HG02870 (cell line): ENCODE results near the gene CT45A3.
"Not testable (repeated sequence)": the region's sequence is repeated elsewhere in the genome, so short reads cannot be mapped to it uniquely, and the experiment has no call there.

ENCODE experiments used
- ATAC-seq: cut with Tn5 transposase; IDR thresholded peaks from one replicate; pipeline ENCODE4 v1.9.1; 2021; ENCODE audit warnings: mild to moderate bottlenecking, moderate library complexity; ENCODE audit not compliant: unreplicated experiment

The CT45A3 gene, protein sequence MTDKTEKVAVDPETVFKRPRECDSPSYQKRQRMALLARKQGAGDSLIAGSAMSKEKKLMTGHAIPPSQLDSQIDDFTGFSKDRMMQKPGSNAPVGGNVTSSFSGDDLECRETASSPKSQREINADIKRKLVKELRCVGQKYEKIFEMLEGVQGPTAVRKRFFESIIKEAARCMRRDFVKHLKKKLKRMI

DNA sequence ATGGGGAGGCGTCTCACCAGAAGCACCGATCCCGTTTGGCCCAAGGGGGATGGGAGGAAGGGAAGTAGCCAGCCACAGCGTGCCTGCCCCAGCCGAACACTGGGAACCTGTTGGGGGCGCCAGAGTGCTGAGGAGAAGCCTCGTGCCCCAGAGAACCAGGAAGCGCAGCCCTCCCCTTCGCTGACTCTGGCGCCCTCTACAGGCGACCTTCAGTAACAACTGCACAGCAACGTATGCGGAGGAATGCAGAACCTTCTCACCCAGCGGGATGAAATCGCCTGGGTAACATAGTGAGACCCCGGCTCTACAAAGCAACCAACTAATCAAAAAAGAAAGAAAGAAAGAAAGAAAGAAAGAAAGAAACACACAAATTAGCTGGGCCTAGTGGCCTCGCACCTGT lies at the start of gene CT45A3:
Gene CT45A3, minus strand, starts transcription at position 101 of the 400 bp plus-strand sequence. CDS start 3,747 bp downstream, outside the sequence.
- not testable (repeated sequence) for ATAC-seq

- ATAC-seq: not testable (repeated sequence)
Measured at GRCh38 chrX:135802687-135803086, 34.7 kb upstream of the CT45A3 start, which contains the start of gene CT45A6. TSS of gene CT45A6 (minus strand) at chrX:135802787. CDS start at chrX:135798993, 3,794 bp downstream.

DNA sequence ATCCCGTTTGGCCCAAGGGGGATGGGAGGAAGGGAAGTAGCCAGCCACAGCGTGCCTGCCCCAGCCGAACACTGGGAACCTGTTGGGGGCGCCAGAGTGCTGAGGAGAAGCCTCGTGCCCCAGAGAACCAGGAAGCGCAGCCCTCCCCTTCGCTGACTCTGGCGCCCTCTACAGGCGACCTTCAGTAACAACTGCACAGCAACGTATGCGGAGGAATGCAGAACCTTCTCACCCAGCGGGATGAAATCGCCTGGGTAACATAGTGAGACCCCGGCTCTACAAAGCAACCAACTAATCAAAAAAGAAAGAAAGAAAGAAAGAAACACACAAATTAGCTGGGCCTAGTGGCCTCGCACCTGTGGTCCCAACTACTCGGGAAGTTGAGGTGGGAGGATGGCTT lies 17.4 kb upstream of the CT45A3 start, which contains the start of gene CT45A5:
Gene CT45A5, minus strand, starts transcription at position 101 of the 400 bp plus-strand sequence. CDS start 3,774 bp downstream, outside the sequence.
- not testable (repeated sequence) for ATAC-seq

GRCh38 chrX:135744739-135745138 lies 23.3 kb downstream of the CT45A3 start:
- not testable (repeated sequence) for ATAC-seq

DNA sequence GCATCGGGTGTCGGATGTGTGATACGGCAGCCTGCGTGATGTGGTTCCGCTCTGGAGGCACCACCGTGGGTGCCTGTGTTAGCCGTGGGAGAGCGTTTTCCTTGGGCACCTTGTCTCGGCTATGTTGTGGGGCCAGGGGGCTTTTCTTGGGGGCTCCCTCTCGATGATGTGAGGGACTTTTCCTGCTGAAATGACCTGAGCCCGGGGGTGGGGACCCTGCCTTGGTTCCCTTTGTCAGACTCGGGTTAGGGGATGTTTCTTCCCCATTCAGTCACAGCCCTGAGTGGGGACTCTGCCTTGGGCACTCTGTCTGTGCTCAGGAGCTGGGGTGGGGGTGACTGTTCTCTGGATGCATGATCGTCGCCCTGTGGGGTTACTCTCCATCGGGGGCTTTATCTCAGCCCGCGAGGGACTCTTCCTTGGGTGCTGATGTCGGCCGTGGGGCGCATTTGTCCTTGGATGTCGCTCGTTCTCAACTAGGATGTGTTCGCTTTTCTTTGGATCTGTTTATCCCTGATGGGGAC lies 26.7 kb downstream of the CT45A3 start:
- ATAC-seq: no peak

DNA sequence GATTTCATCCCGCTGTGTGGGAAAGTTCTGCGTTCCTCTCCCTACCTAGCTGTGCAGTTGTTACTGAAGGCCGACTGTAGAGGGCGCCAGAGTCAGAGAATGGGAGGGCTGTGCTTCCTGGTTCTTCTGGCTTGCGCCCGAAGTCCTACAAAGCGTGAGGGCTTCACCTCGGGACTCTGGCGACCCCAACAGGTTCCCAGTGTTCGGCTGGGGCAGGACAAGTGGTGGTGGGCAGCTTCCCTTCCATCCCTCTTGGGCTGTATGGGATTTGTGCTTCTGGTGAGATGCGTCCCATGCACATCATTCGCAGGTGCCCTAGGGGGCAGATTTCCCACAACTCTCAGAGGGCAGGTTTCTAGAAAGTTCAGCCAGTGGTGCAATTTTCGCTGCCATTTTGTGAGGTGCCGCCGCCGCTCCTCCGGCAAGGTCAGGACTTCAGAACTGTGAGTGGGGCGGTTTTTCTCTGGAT lies 27.3 kb downstream of the CT45A3 start:
- no peak for ATAC-seq

DNA sequence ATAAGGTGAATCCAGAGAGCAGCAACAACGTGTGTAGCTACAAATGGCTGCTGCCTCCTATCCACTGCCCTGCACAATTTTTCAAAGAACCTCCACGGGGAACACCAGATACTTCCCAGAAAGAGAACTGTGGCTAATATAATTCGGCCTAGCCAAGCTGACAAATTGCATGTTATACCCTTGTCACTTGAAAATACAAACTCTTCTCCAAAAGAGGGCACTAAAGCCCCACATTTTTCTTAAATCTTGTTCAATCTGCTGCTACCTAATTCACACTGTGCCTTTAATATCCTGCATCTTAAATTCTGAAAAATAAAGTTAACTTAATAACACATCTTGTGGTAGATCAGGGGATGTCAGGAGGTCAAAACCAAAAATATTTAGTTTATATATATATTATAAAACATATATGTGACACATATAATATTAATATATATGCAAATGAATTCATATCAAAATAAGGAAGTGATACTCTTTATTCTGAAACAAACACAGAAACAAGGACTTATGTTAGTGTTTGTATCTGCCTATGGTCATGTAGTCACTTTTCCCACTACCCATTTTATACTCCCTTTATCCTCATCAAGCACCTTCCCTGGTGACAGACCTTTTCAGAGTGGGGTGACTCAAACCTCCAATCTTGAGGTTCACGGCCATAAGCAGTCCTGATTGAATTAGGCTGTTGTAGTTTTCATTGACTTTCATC lies 30.5 kb downstream of the CT45A3 start:
- peak; percentile 47 for ATAC-seq

GRCh38 chrX:135734666-135735065 lies 33.3 kb downstream of the CT45A3 start:
- not testable (repeated sequence) for ATAC-seq

DNA sequence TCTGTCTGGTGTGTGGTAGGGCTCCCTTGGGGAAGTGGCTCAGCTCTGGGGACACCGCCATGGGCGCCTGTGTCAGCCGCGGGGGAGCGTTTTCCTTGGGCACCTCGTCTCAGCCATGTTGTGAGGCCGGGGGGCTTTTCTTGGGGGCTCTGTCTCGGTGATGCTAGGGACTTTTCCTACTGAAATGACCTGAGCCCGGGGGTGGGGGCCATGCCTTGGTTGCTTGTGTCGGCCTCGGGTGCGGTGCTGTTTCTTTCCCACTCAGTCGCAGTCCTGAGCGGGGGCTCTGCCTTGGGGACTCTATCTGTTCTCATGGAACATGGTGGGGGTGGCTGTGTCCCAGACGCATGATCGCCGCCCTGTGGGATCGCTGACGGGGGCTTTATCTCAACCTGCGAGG lies 54.2 kb downstream of the CT45A3 start:
- ATAC-seq: no peak

DNA sequence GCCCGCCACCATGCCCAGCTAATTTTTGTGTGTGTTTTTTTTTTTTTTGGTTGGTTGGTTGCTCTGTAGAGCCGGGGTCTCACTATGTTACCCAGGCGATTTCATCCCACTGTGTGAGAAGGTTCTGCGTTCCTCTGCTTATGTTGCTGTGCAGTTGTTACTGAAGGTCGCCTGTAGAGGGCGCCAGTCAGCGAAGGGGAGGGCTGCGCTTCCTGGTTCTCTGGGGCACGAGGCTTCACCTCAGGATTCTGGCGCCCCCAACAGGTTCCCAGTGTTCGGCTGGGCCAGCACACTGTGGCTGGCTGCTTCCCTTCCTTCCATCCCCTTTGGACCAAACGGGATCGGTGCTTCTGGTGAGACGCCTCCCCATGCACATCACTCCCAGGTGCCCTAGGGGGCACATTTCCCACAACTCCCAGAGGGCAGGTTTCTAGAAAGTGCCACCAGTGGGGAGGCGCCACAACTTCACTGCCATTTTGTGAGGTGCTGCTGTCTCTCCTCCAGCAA lies 54.8 kb downstream of the CT45A3 start, which contains the start of gene CT45A1:
Gene CT45A1, plus strand, starts transcription at position 457 of the 507 bp plus-strand sequence. CDS start 5,302 bp downstream, outside the sequence.
- not testable (repeated sequence) for ATAC-seq
